Liver (tissue), 3 donors: Measurements from ENCODE around the gene DIPK1A.

ENCODE experiments used
- CTCF ChIP-seq: fragments of 150-350 bp; IDR thresholded peaks from 2 replicates; pipeline ENCODE4 v1.5.1; 2017; ENCODE audit warnings: improper control_type of control experiment, low read depth, low read length; ENCODE audit not compliant: missing input control
- EGR1 ChIP-seq, 2 donors: IDR thresholded peaks; 2 replicates each; pipeline ENCODE4 v1.6.1; 2016 to 2018; ENCODE audit warnings: antibody characterized with exemption in 2 of 2, low read depth in 2 of 2
- FOXA2 ChIP-seq: IDR thresholded peaks from 2 replicates; pipeline ENCODE4 v1.6.1; 2016; ENCODE audit warnings: antibody characterized with exemption
- GABPA ChIP-seq, 2 donors: IDR thresholded peaks in 1 of 2; conservative IDR thresholded peaks in 1 of 2; 2 replicates each; pipeline ENCODE4 v1.6.1; 2016; ENCODE audit warnings: antibody characterized with exemption in 2 of 2, mild to moderate bottlenecking in 1 of 2, moderate library complexity in 1 of 2
- HNF4A ChIP-seq, 2 donors: conservative IDR thresholded peaks; 2 replicates each; pipeline ENCODE4 v1.6.1; 2016; ENCODE audit warnings: antibody characterized with exemption in 2 of 2, mild to moderate bottlenecking in 2 of 2
- JUND ChIP-seq, 2 donors: IDR thresholded peaks; 2 replicates each; pipeline ENCODE4 v1.6.1; 2016; ENCODE audit warnings: antibody characterized with exemption in 2 of 2
- MAX ChIP-seq: IDR thresholded peaks from 2 replicates; pipeline ENCODE4 v1.6.1; 2016; ENCODE audit warnings: antibody characterized with exemption
- RAD21 ChIP-seq, 2 donors: IDR thresholded peaks; 2 replicates each; pipeline ENCODE4 v1.6.1; 2016; ENCODE audit warnings: antibody characterized with exemption in 2 of 2, mild to moderate bottlenecking in 2 of 2
- REST ChIP-seq: IDR thresholded peaks from 2 replicates; pipeline ENCODE4 v1.6.1; 2016; ENCODE audit warnings: antibody characterized with exemption, mild to moderate bottlenecking
- RXRA ChIP-seq, 2 donors: IDR thresholded peaks; 2 replicates each; pipeline ENCODE4 v1.6.1; 2017 to 2018; ENCODE audit warnings: antibody characterized with exemption in 2 of 2, mild to moderate bottlenecking in 1 of 2
- SP1 ChIP-seq: IDR thresholded peaks from 2 replicates; pipeline ENCODE4 v1.6.1; 2018; ENCODE audit warnings: antibody characterized with exemption, mild to moderate bottlenecking
- TAF1 ChIP-seq: conservative IDR thresholded peaks from 2 replicates; pipeline ENCODE4 v1.6.1; 2016; ENCODE audit warnings: antibody characterized with exemption, mild to moderate bottlenecking
- YY1 ChIP-seq: IDR thresholded peaks from 2 replicates; pipeline ENCODE4 v1.6.1; 2016; ENCODE audit warnings: antibody characterized with exemption, mild to moderate bottlenecking
- TF ChIP-seq, protein P1 (sequence below): IDR thresholded peaks from 2 replicates; pipeline ENCODE4 v1.6.1; 2016; ENCODE audit warnings: antibody characterized with exemption
- donor health status: healthy.
- donor health status: healthy.

GRCh38 chr1:92936865-92937264 is 24.4 kb downstream of the DIPK1A start:
- no peak for TF ChIP-seq CTCF
- TF ChIP-seq JUND (IDR thresholded peaks at IDR 0.05) = no peak
- TF ChIP-seq SP1 = no peak
- no peak for TF ChIP-seq TAF1
- TF ChIP-seq HNF4A (conservative IDR thresholded peaks at IDR 0.05) = no peak
- no peak for TF ChIP-seq FOXA2
- no peak for TF ChIP-seq RXRA (IDR thresholded peaks at IDR 0.05)
- TF ChIP-seq, protein P1, sequence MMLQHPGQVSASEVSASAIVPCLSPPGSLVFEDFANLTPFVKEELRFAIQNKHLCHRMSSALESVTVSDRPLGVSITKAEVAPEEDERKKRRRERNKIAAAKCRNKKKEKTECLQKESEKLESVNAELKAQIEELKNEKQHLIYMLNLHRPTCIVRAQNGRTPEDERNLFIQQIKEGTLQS = no peak
- TF ChIP-seq REST = no peak
- no peak for TF ChIP-seq YY1
- no peak for TF ChIP-seq MAX
- TF ChIP-seq EGR1 (IDR thresholded peaks at IDR 0.05; ENCODE audit: low read depth in 2 of 2) = no peak
- no peak for TF ChIP-seq GABPA (IDR thresholded peaks at IDR 0.05 in 1 of 2, conservative IDR thresholded peaks at IDR 0.05 in 1 of 2)
- no peak for TF ChIP-seq RAD21 (IDR thresholded peaks at IDR 0.05)
